HEK293T (cell line): ENCODE results near the gene WDR36.

ENCODE experiments used
- CTCF ChIA-PET: fragments of 350-600 bp; formaldehyde crosslinking; extraction: SDS; loops from one replicate; lab custom pipeline; 2021; ENCODE audit warnings: antibody characterized with exemption, inconsistent platforms; lab: Yijun Ruan, JAX
- POLR2A ChIA-PET: fragments of 350-600 bp; formaldehyde crosslinking; extraction: SDS; loops from one replicate; lab custom pipeline; 2020; ENCODE audit warnings: antibody characterized with exemption, inconsistent platforms; lab: Yijun Ruan, JAX
- DNase-seq: peaks from one replicate; pipeline ENCODE4 v3.0.0; 2012; ENCODE audit warnings: mixed read lengths; ENCODE audit errors: extremely low spot score
- ARNT ChIP-seq: fragments of 450-650 bp; IDR thresholded peaks from 2 replicates; pipeline ENCODE4 v1.6.1; 2017; ENCODE audit warnings: mild to moderate bottlenecking
- BHLHE40 ChIP-seq: fragments of 450-650 bp; IDR thresholded peaks from 2 replicates; pipeline ENCODE4 v1.6.1; 2016; ENCODE audit warnings: mild to moderate bottlenecking, moderate library complexity, borderline replicate concordance
- CTBP1 ChIP-seq: fragments of 450-650 bp; IDR thresholded peaks from 2 replicates; pipeline ENCODE4 v1.6.1; 2016; ENCODE audit warnings: borderline replicate concordance
- ELF4 ChIP-seq: fragments of 450-650 bp; IDR thresholded peaks from 2 replicates; pipeline ENCODE4 v1.6.1; 2017; ENCODE audit warnings: antibody characterized with exemption
- FOXA1 ChIP-seq: fragments of 450-650 bp; IDR thresholded peaks from 2 replicates; pipeline ENCODE4 v1.6.1; 2016; ENCODE audit warnings: mild to moderate bottlenecking
- FOXK2 ChIP-seq: fragments of 450-650 bp; IDR thresholded peaks from 2 replicates; pipeline ENCODE4 v1.6.1; 2016; ENCODE audit warnings: mild to moderate bottlenecking
- FOXM1 ChIP-seq: fragments of 450-650 bp; IDR thresholded peaks from 2 replicates; pipeline ENCODE4 v1.6.1; 2017; ENCODE audit warnings: mild to moderate bottlenecking, borderline replicate concordance
- HDGF ChIP-seq: fragments of 450-650 bp; IDR thresholded peaks from 2 replicates; pipeline ENCODE4 v1.6.1; 2017; ENCODE audit warnings: antibody characterized with exemption, borderline replicate concordance
- L3MBTL2 ChIP-seq: fragments of 450-650 bp; conservative IDR thresholded peaks from 2 replicates; pipeline ENCODE4 v1.6.1; 2016; ENCODE audit warnings: mild to moderate bottlenecking
- LEF1 ChIP-seq: fragments of 450-650 bp; IDR thresholded peaks from 2 replicates; pipeline ENCODE4 v1.6.1; 2017; ENCODE audit warnings: mild to moderate bottlenecking, borderline replicate concordance
- NFRKB ChIP-seq: fragments of 450-650 bp; IDR thresholded peaks from 2 replicates; pipeline ENCODE4 v1.6.1; 2016; ENCODE audit warnings: mild to moderate bottlenecking, moderate library complexity
- SP1 ChIP-seq: fragments of 450-650 bp; IDR thresholded peaks from 2 replicates; pipeline ENCODE4 v1.6.1; 2017
- SUZ12 ChIP-seq: fragments of 450-650 bp; IDR thresholded peaks from 2 replicates; pipeline ENCODE4 v1.6.1; 2016; ENCODE audit warnings: mild to moderate bottlenecking
- TARDBP ChIP-seq: fragments of 450-650 bp; IDR thresholded peaks from 2 replicates; pipeline ENCODE4 v1.6.1; 2016
- ZNF384 ChIP-seq: fragments of 450-650 bp; IDR thresholded peaks from 2 replicates; pipeline ENCODE4 v1.6.1; 2016
- TF ChIP-seq, protein P1 (sequence below): fragments of 450-650 bp; IDR thresholded peaks from 2 replicates; pipeline ENCODE4 v1.6.1; 2016

The WDR36 gene

DNA sequence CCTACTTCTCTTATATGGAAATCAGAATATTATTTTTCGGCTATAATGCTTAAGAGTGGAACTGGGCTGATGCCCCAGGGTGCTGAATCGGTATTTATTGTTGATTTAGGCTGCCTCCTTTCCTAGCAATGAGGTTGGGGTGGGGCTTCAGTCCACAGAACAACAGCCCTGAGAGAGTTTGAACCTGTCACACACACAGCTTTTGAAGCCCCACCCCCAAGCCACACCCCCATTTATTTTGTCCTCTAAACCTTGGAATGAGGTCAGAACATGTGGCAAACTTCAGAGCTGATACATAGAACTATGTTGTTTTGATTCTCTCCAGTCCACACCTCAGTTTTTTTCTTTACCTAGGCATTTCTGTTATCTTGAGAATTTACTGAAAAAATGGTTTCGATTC, 80.4 kb downstream of the WDR36 start:
- CTCF ChIA-PET = no interaction called here

DNA sequence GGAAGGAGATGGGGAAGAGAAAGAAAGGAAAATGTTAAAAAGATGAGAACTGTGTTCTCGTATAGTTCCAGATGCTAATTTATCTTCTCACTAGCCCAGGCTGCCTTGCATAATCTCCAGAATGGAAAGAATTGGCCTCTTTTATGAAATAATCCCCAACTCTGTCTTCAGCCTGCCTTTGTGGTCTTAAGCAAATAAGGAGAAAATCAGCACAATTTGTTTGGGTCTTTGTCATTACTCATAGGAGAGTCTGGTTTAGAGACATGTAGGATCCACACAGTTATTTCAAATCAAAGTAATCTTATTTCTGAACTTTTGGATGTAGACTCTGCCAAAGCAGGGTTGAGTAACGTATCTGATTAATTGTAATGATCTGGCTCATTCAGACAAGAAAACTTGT, 81.3 kb downstream of the WDR36 start:
- ChIA-PET CTCF (no interaction called here), POLR2A (no interaction called here)
- no peak for DNase-seq
- TF ChIP-seq TARDBP (no peak), FOXM1 (no peak), L3MBTL2 (no peak), LEF1 (no peak), NFRKB (no peak), BHLHE40 (no peak), SP1 (no peak), ARNT (no peak), ELF4 (no peak), HDGF (no peak), ZNF384 (no peak), FOXA1 (no peak), FOXK2 (no peak), CTBP1 (no peak), SUZ12 (no peak)
- TF ChIP-seq, protein P1, sequence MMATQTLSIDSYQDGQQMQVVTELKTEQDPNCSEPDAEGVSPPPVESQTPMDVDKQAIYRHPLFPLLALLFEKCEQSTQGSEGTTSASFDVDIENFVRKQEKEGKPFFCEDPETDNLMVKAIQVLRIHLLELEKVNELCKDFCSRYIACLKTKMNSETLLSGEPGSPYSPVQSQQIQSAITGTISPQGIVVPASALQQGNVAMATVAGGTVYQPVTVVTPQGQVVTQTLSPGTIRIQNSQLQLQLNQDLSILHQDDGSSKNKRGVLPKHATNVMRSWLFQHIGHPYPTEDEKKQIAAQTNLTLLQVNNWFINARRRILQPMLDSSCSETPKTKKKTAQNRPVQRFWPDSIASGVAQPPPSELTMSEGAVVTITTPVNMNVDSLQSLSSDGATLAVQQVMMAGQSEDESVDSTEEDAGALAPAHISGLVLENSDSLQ = no peak

More for the DNA sequence above, 80.4 kb downstream of the WDR36 start:
- TF ChIP-seq TARDBP (no peak), BHLHE40 (no peak)
- POLR2A ChIA-PET = no interaction called here
- DNase-seq = peak; percentile 12
